LNCAP (cell line): Measurements from ENCODE around the gene COL8A1.

ENCODE experiments used
- TF ChIP-seq, protein P1 (sequence below): fragments of 450-650 bp; IDR thresholded peaks from 2 replicates; pipeline ENCODE4 v1.5.1; 2017; ENCODE audit warnings: mild to moderate bottlenecking

Gene COL8A1

DNA sequence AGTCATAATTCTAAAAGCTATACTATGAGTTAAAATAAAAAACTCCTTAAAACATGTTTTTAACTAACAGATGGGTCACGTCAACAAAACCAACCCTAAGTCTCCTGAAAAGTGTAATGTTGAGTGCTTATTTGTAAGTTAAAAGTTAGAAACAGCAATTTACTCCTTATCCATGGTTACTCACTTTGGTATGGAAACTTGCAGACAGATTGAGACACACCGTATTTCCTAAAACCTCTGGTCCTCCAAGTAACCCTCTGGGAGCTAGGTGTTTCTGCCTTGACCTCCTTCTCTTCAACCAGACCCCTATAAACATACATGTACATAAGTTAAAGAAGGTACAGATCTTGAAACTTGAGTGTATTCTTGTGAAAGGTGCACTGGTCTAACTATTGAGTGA lies 3.1 kb downstream of the COL8A1 start:
- TF ChIP-seq, protein P1, sequence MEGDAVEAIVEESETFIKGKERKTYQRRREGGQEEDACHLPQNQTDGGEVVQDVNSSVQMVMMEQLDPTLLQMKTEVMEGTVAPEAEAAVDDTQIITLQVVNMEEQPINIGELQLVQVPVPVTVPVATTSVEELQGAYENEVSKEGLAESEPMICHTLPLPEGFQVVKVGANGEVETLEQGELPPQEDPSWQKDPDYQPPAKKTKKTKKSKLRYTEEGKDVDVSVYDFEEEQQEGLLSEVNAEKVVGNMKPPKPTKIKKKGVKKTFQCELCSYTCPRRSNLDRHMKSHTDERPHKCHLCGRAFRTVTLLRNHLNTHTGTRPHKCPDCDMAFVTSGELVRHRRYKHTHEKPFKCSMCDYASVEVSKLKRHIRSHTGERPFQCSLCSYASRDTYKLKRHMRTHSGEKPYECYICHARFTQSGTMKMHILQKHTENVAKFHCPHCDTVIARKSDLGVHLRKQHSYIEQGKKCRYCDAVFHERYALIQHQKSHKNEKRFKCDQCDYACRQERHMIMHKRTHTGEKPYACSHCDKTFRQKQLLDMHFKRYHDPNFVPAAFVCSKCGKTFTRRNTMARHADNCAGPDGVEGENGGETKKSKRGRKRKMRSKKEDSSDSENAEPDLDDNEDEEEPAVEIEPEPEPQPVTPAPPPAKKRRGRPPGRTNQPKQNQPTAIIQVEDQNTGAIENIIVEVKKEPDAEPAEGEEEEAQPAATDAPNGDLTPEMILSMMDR = no peak

DNA sequence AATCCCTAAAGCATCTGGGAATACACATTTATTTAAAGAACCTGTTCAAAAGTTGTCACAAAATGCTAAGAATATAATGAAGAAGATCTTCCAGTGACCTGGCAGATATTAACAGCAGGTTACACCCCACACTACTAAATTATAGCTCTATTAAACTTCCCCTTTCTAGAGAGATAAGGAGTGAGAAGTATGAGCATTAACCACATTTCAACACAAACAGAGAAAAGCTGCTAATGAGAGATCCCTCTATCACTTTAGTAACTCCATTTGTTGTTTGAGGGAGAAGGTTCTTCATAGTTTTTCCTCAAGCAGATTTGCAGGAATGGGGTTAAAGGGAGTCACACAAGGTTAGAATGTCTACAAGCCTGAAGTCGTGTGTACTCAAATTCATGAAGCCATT lies 3.6 kb downstream of the COL8A1 start:
- TF ChIP-seq, protein P1 = no peak

DNA sequence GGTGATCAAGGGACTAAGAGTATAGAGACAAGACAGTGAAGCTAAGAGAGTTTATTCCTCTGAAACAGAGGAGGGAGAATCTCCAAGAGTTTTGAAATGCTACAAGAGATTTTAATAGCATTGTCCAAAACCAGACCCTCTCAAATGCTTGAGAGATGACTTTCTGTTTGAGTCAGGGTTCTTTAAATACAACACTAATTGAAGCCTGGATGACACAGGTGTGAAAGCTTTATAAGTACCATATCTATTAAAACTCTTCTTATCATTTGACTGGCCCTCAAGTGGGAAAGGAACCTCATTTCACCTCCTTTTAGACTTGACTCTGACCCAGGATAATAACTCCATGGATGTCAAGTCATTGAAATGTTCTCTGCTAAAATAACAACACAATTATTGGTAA lies 5.6 kb downstream of the COL8A1 start:
- TF ChIP-seq, protein P1 = no peak

DNA sequence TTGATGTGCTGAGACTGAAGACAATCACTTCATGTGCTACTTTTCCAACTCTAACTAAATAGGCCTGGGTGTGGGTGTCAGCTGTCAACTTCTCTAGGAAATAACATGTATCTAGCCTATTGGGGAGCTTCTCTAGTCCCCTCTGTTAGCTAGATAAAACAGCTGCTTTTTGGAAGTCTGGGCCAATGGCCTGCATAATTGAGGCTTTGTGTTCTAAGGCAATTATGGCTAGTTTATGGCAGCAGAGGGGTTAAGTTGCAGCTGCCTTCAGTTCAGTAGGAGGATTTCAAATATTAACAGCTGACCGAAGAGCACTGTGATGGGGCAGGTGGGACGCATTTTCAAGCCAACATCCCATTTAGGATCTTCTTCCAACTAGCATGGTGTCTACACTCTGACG lies 6.4 kb downstream of the COL8A1 start:
- TF ChIP-seq, protein P1 = no peak

DNA sequence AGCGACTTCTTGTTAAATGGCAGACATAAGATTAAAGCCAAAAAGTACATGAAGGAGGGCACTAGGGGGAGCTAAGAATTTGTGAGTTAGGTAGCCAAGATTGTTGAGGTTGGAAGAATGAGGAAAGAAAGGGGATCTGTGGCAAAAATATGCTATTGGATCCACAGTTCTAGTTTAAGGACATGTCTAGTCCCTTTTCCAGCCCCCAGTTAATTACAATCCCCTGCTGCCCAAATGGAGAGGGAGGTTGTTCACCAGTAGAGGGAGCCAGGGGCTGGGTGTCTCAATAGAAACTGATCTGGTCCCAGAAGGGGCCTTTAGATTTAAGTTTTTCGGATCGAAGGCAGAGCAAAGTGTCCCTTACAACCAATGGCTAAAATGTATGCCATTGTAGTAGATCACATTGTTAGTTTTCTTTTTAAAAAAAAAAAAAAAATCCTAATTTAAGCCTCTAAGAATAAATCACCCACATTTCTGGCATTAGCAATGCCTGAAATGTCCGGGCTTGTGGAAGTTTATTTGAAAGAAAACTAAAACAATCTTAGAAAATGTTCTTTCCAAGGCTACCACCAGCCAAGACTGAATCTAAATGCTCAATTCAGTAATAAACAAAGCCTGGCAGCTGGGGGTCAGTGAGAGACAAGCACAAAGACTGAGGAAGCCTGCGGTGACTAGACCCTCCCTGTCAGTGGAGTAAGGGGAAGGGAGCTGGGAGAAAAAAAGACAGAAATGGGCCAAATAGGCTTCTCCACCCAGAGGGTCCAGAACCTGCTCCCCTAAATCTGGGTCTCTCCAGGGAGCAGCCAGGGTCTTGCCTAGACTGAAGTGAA lies 7.1 kb downstream of the COL8A1 start:
- TF ChIP-seq, protein P1 = peak; percentile 84

DNA sequence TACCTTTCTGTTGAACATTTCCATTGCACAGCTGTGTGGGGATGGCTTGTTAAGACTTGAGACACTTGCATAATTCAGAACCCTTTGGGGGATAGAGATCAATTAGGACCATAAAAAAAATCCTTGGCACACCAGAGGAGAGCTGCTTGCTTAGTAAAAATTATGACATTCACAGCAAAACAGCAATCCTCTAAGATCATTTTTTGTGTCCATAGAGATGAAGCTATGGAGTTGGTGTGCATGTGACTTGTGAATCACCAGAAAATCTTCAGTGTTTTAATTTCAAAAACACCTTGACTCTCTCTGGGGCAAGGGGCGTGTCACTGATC lies 7.7 kb downstream of the COL8A1 start:
- TF ChIP-seq, protein P1 = no peak

DNA sequence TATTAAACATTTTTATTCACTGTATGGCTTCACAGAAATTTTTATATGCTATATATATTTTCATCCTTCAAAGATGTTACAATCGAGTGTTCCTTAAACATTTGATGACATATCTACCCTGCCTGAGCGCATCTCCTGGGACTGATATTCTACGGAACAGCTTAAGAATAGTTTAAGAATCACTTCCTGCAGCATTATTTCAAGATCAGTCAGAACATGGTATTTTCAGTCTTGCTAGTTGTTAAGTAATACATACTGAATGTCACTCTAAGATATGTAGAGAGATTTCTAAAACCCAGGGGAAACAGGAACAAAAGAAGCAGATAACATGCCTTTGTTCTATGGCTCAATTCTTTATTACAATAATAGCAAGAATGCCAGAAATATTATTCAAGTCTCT lies 8.7 kb downstream of the COL8A1 start:
- TF ChIP-seq, protein P1 = no peak

DNA sequence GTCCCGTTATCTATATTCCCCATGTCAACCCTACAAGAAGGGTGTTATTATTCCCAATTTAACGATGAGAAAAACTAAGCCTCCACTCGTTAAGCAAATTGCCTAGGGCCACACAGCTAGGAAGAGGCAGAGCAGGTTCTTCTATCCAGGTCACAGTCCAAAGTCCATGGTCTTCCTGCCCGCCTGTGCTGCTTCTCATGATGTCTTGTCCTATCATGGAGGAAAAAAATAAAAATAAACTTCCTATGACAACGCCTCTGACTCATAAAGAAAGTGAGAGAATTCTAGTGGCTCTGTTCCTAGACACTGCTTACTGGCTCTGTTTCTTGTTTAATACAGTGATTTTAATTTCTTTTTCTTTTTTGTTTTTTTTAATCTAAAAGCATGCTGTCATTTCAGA lies 9.7 kb downstream of the COL8A1 start:
- TF ChIP-seq, protein P1 = no peak
